Activated CD4-positive, alpha-beta T cell treated with anti-CD3 and anti-CD28 coated beads, Interleukin-10, Interleukin-2, amounts not matched to agents 100 ng/mL and 50 ng/mL, durations not matched to agents 16 hours and 8 hours (primary cell): ENCODE measurements around the gene EGFR.

Experiments
- DNase-seq: peaks from one replicate; pipeline ENCODE4 v3.0.0-alpha.2; 2020

Gene EGFR

GRCh38 chr7:55018361-55019190, at the start of gene EGFR:
Gene EGFR, plus strand, starts transcription at chr7:55019017. Its CDS starts 261 bp downstream, at chr7:55019278.
- DNase-seq: no peak

DNA sequence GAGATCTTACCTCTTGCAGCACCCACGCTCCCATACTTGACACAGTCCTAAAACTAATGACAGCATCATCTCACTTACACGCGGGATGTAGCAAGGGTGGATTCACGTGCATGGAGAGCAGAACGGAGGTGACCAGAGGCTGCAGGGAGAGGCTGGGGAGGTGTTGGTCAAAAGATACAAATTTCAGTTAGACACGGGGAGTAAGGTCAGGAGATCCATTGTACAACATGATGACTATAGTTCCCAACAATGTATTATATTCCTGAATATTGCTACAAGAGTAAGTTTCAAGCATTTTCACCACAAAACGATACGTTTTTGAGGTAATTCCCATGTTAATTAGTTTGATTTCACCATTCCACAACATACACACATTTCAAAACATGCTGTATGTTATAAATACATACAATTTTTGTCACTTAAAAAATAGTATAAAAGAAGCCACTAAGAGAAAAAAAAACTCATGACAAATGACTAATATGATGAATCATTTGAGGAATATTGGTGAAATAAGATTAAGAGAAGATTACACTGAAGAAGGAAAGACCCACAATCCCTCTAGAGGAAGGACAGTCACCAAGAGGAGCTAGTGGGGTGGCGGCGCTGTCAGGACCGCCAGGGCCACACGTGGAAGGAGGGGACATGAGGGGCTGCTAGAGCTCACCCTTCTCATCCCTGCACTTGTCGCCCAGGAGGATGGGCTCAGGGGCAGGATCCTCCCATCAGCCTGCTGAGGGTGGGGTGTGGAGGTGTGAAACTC, 49.4 kb upstream of the EGFR start:
- no peak for DNase-seq

- DNase-seq: no peak
Measured at GRCh38 chr7:54972733-54973294, 46.0 kb upstream of the EGFR start.

GRCh38 chr7:54978364-54979116, 40.3 kb upstream of the EGFR start:
- no peak for DNase-seq

DNA sequence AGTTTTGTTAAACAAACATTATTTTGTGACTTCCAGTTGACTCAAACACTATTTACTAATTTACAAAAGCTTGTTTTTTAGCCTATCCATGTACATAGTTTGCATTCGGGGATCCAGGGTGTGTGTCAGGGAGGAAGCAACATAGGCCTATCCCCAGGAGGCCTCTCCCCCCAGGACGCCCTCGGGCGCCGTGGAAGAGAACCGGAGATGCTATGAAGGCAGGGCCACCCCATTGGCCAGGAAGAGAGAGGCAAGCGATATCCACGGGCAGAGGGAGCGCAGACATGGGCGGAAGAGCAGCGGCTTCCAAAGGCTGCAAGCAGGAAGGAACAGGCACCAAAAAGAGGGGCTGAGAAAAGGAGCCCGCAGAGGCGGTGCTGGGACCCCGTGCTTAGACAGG, 38.3 kb upstream of the EGFR start:
- DNase-seq: no peak

GRCh38 chr7:54981913-54982312, 36.9 kb upstream of the EGFR start:
- no peak for DNase-seq

- DNase-seq: no peak
Measured at GRCh38 chr7:54985426-54986330, 33.1 kb upstream of the EGFR start.

DNA sequence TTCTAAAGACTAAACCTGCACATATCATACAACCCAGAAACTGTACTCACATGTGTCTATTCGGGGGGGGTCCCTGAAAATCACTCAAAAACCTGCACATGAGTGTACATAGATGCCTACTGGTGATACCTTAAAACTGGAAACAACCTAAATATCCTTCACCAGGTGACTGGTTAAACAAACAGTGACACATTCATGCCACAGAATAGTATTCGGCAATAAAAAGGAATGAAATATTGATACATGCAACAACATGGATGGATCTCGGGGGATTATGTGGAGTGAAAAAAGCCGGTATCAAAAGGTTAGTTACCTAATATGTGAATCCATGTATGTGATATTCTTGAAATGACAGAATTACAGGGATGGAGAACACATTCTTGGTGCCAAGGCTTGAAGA, 32.1 kb upstream of the EGFR start:
- DNase-seq: no peak

DNA sequence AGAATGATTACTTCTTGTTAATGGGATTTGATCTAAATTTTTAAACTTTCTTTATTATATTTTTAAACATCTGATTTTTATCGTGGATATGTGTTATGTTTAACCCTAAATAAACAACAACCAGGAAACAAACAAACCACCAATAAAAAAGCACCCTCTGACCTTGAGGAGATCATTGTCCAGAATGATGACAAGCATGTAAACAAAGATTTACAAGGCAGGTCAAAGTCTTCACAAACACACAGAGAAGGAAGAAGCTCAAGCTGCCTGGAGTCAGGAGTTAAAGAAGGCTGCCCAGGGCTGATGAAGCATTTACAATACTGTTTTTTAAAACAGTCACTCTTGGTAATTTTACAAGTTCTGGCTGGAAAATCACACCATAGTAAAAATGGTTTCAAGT, 31.0 kb upstream of the EGFR start:
- no peak for DNase-seq

- DNase-seq: no peak
Measured at GRCh38 chr7:54988516-54988915, 30.3 kb upstream of the EGFR start.

GRCh38 chr7:54989453-54990225, 29.2 kb upstream of the EGFR start:
- DNase-seq: no peak

GRCh38 chr7:54991341-54991740, 27.5 kb upstream of the EGFR start:
- DNase-seq: no peak

- no peak for DNase-seq
Measured at GRCh38 chr7:54992871-54993475, 25.8 kb upstream of the EGFR start.

- no peak for DNase-seq
Measured at GRCh38 chr7:54995166-54995565, 23.7 kb upstream of the EGFR start.

GRCh38 chr7:54995610-54996363, 23.0 kb upstream of the EGFR start:
- DNase-seq: peak; percentile 70

DNA sequence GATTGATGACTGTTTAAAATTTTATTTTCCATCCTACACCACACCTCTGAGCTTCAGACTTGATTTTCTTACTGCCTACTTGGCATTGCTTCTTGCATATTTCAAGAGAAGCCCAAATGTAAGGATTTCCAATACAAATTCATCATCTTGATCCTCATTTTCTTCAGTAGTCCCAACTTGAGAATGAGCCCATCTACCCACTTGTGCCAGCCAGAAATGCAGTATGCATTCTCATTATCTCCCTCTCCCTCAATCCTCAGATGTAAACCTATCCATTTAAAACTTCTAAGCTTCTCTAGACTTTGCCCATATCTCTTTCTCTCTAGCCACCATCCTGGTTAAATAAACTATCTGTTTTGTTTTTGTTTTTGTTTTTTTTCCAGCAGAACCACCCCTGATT, 22.4 kb upstream of the EGFR start:
- DNase-seq: no peak

DNA sequence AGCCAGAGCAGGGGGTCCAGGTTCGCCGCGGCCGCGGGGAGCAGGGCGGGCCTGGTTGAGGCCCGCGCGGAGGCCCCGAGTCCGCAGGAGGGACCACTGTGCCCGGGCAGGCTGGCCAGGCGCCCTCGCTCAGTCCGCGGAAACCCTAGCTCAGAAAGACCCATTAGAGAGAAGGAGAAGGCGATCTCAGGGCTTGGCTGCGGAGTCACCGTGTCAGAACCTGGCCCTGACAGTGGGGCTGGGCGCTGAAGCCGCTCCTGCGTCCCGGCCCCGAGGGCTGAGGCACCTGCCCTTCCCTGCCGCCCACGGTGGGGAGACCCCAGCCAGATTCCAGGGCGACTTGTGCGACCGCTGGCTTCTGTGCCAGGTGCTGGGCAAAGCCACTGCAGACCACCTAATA, 14.2 kb upstream of the EGFR start:
- no peak for DNase-seq

GRCh38 chr7:55005241-55005851, 13.5 kb upstream of the EGFR start:
- no peak for DNase-seq

GRCh38 chr7:55006499-55006898, 12.3 kb upstream of the EGFR start:
- no peak for DNase-seq

DNA sequence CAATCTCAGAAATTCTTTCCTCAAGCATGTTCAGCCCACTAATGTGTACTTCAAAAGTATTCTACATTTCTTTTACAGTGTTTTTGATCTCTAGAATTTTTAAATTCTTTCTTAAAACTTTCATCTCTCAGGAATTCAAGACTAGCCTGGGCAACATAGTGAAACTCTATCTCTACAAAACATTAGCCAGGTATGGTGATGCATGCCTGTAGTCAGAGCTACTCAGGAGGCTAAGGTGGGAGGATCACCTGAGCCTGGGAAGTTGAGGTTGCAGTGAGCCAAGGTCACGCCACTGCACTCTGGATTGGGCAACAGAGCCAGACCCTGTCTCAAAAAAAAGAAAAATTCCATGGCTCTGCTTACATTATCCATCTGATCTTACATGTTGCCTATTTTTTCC, 5.0 kb upstream of the EGFR start:
- DNase-seq: no peak
